AG10803 (cell line): ENCODE measurements around the gene CRAMP1.

Experiments used
- DNase-seq: peaks from one replicate; pipeline ENCODE4 v3.0.0; 2010; ENCODE audit warnings: low read depth
- H3K4me3 ChIP-seq: 2 replicates; pipeline ENCODE4 v1.5.1; 2011; ENCODE audit warnings: mild to moderate bottlenecking, low read length, control low read depth
- CTCF ChIP-seq: conservative IDR thresholded peaks from 2 replicates; pipeline ENCODE4 v1.5.1; 2011; ENCODE audit warnings: mild to moderate bottlenecking, low read length, control low read depth, inconsistent platforms

CRAMP1 gene

GRCh38 chr16:1645914-1646525 lies 33.9 kb downstream of the CRAMP1 start:
- no peak for DNase-seq
- no peak overlapping the region for H3K4me3 ChIP-seq

GRCh38 chr16:1647856-1648255 lies 35.7 kb downstream of the CRAMP1 start:
- no peak for TF ChIP-seq CTCF
- DNase-seq: no peak
- H3K4me3 ChIP-seq: no peak overlapping the region

More at GRCh38 chr16:1645914-1646525, 33.9 kb downstream of the CRAMP1 start:
- no peak for TF ChIP-seq CTCF

- DNase-seq: no peak
- H3K4me3 ChIP-seq: no peak overlapping the region
- no peak for TF ChIP-seq CTCF
These were observed 38.0 kb downstream of the CRAMP1 start for GRCh38 chr16:1650131-1650530.

GRCh38 chr16:1651094-1651973 lies 39.2 kb downstream of the CRAMP1 start:
- DNase-seq: no peak
- no peak for TF ChIP-seq CTCF
- no peak overlapping the region for H3K4me3 ChIP-seq

- no peak overlapping the region for H3K4me3 ChIP-seq
- DNase-seq: no peak
- TF ChIP-seq CTCF: no peak
These were observed 39.8 kb downstream of the CRAMP1 start for GRCh38 chr16:1651974-1652312.

- no peak for DNase-seq
- no peak overlapping the region for H3K4me3 ChIP-seq
- TF ChIP-seq CTCF: no peak
These were observed 40.9 kb downstream of the CRAMP1 start for GRCh38 chr16:1653023-1653422.

- no peak for TF ChIP-seq CTCF
- no peak for DNase-seq
These were observed 42.5 kb downstream of the CRAMP1 start for GRCh38 chr16:1654505-1655268.

More at GRCh38 chr16:1654505-1655268, 42.5 kb downstream of the CRAMP1 start:
- no peak overlapping the region for H3K4me3 ChIP-seq
